ENCODE data around the gene PRKD1. TPM values are rescaled to one million over a fixed set of nuclear protein-coding genes. Genes with fewer than 3 reads are reported as not detected.

PRKD1 gene
- total and polyA plus RNA-seq, 2 donors (not counting 1 experiment from before 2014, with no cell fraction given): 20.1 to 26.2 TPM

DNA sequence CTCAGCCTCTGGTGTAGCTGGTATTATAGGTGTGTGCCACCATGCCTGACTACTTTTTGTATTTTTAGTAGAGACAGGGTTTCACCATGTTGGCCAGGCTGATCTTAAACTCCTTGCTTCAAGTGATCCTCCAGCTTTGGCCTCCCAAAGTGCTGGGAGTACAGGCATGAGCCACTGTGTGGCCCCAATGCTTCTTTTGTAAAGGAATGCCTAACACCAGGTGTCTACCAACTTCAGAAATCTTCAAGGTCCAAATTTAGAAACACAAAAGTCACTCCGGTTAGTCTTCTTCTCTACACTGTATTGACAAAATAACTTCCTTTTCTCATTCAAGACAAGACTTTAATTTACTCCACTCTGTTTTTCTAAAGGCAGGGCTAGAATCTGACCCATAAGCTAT lies 188.7 kb downstream of the PRKD1 start:
- H3K4me3 ChIP-seq (replicated peaks in 1 of 4; ENCODE audit: control extremely low read depth in 1 of 4, insufficient read depth in 1 of 4, low read depth in 3 of 4, low read length in 4 of 4): no peak overlapping the region
- H3K79me2 ChIP-seq (ENCODE audit: control insufficient read depth, insufficient read depth, low read length): no peaks in the 10 kb centered on the region
- no peak overlapping the region for H3K9ac ChIP-seq (ENCODE audit: insufficient read depth, low read length)
- DNase-seq (ENCODE audit: low read depth in 2 of 2): no peak
- H2AFZ ChIP-seq (ENCODE audit: low read length): no peak overlapping the region
- H3K36me3 ChIP-seq (ENCODE audit: control insufficient read depth, insufficient read depth, low read length): no peaks in the 10 kb centered on the region
- TF ChIP-seq, protein P1, sequence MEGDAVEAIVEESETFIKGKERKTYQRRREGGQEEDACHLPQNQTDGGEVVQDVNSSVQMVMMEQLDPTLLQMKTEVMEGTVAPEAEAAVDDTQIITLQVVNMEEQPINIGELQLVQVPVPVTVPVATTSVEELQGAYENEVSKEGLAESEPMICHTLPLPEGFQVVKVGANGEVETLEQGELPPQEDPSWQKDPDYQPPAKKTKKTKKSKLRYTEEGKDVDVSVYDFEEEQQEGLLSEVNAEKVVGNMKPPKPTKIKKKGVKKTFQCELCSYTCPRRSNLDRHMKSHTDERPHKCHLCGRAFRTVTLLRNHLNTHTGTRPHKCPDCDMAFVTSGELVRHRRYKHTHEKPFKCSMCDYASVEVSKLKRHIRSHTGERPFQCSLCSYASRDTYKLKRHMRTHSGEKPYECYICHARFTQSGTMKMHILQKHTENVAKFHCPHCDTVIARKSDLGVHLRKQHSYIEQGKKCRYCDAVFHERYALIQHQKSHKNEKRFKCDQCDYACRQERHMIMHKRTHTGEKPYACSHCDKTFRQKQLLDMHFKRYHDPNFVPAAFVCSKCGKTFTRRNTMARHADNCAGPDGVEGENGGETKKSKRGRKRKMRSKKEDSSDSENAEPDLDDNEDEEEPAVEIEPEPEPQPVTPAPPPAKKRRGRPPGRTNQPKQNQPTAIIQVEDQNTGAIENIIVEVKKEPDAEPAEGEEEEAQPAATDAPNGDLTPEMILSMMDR (conservative IDR thresholded peaks at IDR 0.05 in 1 of 2, IDR thresholded peaks at IDR 0.05 in 1 of 2; ENCODE audit: low read depth in 1 of 2, low read length in 2 of 2): no peak
- TF ChIP-seq EZH2 (IDR thresholded peaks at IDR 0.05; ENCODE audit: low read length, missing control alignments): no peak
- no peak overlapping the region for H3K27ac ChIP-seq (ENCODE audit: insufficient read depth, low read length)
- no peaks in the 10 kb centered on the region for H3K4me1 ChIP-seq (ENCODE audit: control insufficient read depth, extremely low read depth, insufficient read depth, low read length)
- H3K27me3 ChIP-seq (ENCODE audit: control insufficient read depth, insufficient read depth, low read length): no peaks in the 10 kb centered on the region
- H3K4me2 ChIP-seq (ENCODE audit: extremely low read depth, insufficient read depth, low read length): no peak overlapping the region
- no peaks in the 10 kb centered on the region for H3K9me3 ChIP-seq (ENCODE audit: control insufficient read depth, insufficient read depth, low read depth, low read length)
- no peaks in the 10 kb centered on the region for H4K20me1 ChIP-seq (ENCODE audit: control insufficient read depth, extremely low read depth, insufficient read depth, low read length)

DNA sequence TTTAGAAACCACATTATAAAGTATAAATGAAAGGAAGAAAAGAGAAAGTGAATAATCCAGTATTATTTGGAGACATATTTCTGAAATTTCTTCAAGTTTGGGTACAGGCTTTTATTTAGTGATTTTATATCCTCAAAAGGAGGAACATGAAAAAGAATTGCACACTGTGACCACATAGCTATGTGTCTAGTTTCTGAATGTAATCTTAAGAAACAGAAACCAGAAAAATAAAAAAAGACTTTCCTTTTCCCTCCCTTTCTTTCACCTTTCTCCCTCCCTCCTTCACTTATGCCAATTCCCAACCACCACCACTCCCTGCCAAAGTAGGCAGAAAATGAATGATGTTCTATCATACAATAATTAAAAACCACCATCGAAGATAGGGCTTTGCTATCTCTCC lies 189.6 kb downstream of the PRKD1 start:
- Histone ChIP-seq H3K36me3 (ENCODE audit: control insufficient read depth, insufficient read depth, low read length) (no peaks in the 10 kb centered on the region), H3K9me3 (ENCODE audit: control insufficient read depth, insufficient read depth, low read depth, low read length) (no peaks in the 10 kb centered on the region), H3K79me2 (ENCODE audit: control insufficient read depth, insufficient read depth, low read length) (no peaks in the 10 kb centered on the region), H3K4me1 (ENCODE audit: control insufficient read depth, extremely low read depth, insufficient read depth, low read length) (no peaks in the 10 kb centered on the region), H3K4me2 (ENCODE audit: extremely low read depth, insufficient read depth, low read length) (no peak overlapping the region), H3K27me3 (ENCODE audit: control insufficient read depth, insufficient read depth, low read length) (no peaks in the 10 kb centered on the region), H3K27ac (ENCODE audit: insufficient read depth, low read length) (no peak overlapping the region), H3K9ac (ENCODE audit: insufficient read depth, low read length) (no peak overlapping the region), H2AFZ (ENCODE audit: low read length) (no peak overlapping the region), H4K20me1 (ENCODE audit: control insufficient read depth, extremely low read depth, insufficient read depth, low read length) (no peaks in the 10 kb centered on the region), H3K4me3 (replicated peaks in 1 of 4; ENCODE audit: control extremely low read depth in 1 of 4, insufficient read depth in 1 of 4, low read depth in 3 of 4, low read length in 4 of 4) (no peak overlapping the region)
- no peak for TF ChIP-seq EZH2 (IDR thresholded peaks at IDR 0.05; ENCODE audit: low read length, missing control alignments)
- TF ChIP-seq, protein P1 (conservative IDR thresholded peaks at IDR 0.05 in 1 of 2, IDR thresholded peaks at IDR 0.05 in 1 of 2; ENCODE audit: low read depth in 1 of 2, low read length in 2 of 2): no peak
- no peak for DNase-seq (ENCODE audit: low read depth in 2 of 2)

DNA sequence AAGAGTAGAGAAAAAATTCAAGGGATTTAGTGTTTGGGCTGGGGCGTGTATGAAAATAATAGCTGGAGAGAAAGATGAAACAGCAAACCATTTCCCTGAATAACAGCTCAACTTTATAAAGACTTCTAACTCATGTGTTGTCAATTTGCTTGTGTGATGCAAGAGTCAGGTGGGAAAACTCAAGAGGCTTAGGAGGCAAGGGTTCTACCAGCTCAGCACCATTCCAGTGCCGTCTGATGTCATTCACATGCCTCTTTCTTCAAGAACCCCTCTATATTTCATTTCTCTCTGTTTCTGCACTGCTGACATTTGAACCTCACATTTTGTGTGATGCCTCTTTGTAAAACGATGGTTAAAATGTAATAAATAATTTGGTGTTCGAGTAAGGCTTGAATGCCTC lies 192.2 kb downstream of the PRKD1 start:
- no peak overlapping the region for H3K27ac ChIP-seq (ENCODE audit: insufficient read depth, low read length)
- H3K9me3 ChIP-seq (ENCODE audit: control insufficient read depth, insufficient read depth, low read depth, low read length): no peaks in the 10 kb centered on the region
- H3K4me3 ChIP-seq (replicated peaks in 1 of 4; ENCODE audit: control extremely low read depth in 1 of 4, insufficient read depth in 1 of 4, low read depth in 3 of 4, low read length in 4 of 4): no peak overlapping the region
- H3K9ac ChIP-seq (ENCODE audit: insufficient read depth, low read length): no peak overlapping the region
- no peaks in the 10 kb centered on the region for H3K36me3 ChIP-seq (ENCODE audit: control insufficient read depth, insufficient read depth, low read length)
- H3K79me2 ChIP-seq (ENCODE audit: control insufficient read depth, insufficient read depth, low read length): no peaks in the 10 kb centered on the region
- no peak overlapping the region for H2AFZ ChIP-seq (ENCODE audit: low read length)
- no peak for TF ChIP-seq EZH2 (IDR thresholded peaks at IDR 0.05; ENCODE audit: low read length, missing control alignments)
- TF ChIP-seq, protein P1 (conservative IDR thresholded peaks at IDR 0.05 in 1 of 2, IDR thresholded peaks at IDR 0.05 in 1 of 2; ENCODE audit: low read depth in 1 of 2, low read length in 2 of 2): no peak
- no peak overlapping the region for H3K4me2 ChIP-seq (ENCODE audit: extremely low read depth, insufficient read depth, low read length)
- H4K20me1 ChIP-seq (ENCODE audit: control insufficient read depth, extremely low read depth, insufficient read depth, low read length): no peaks in the 10 kb centered on the region
- H3K4me1 ChIP-seq (ENCODE audit: control insufficient read depth, extremely low read depth, insufficient read depth, low read length): no peaks in the 10 kb centered on the region
- DNase-seq (ENCODE audit: low read depth in 2 of 2): no peak
- H3K27me3 ChIP-seq (ENCODE audit: control insufficient read depth, insufficient read depth, low read length): no peaks in the 10 kb centered on the region
